ENCODE results near the gene IL16. TPM values are rescaled to one million over a fixed set of nuclear protein-coding genes. Genes with fewer than 3 reads are reported as not detected.

The IL16 gene
- total RNA-seq, 1 experiment from 2014 or later, result not detected

DNA sequence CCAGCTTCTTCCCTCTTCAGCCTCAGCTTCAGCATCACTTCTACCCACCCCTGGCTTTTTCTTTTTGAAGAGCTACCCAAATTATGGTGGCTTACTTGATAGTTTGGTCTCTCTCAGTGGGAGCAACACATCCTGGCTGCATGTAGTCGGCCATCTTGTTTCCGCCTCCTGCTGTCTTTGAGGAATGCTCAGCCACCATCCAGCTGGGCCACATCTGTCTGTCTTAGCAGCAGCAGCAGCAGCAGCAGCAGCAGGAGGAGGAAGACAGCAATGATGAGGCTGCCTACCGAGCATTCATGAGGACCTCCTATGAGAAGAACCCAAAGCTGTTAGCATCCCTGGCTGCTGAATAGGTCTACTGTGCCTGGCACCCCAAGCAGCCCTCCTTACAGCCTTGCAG, 19.7 kb downstream of the IL16 start:
- H3K4me1 Mint-ChIP-seq (ENCODE audit: low read depth, unreplicated experiment), result no peaks in the 10 kb centered on the region
- BruUV-seq (replicated peaks), result no TSS peak
- H3K36me3 Mint-ChIP-seq (ENCODE audit: insufficient read depth, unreplicated experiment), result no peaks in the 10 kb centered on the region
- TF ChIP-seq, protein P1, sequence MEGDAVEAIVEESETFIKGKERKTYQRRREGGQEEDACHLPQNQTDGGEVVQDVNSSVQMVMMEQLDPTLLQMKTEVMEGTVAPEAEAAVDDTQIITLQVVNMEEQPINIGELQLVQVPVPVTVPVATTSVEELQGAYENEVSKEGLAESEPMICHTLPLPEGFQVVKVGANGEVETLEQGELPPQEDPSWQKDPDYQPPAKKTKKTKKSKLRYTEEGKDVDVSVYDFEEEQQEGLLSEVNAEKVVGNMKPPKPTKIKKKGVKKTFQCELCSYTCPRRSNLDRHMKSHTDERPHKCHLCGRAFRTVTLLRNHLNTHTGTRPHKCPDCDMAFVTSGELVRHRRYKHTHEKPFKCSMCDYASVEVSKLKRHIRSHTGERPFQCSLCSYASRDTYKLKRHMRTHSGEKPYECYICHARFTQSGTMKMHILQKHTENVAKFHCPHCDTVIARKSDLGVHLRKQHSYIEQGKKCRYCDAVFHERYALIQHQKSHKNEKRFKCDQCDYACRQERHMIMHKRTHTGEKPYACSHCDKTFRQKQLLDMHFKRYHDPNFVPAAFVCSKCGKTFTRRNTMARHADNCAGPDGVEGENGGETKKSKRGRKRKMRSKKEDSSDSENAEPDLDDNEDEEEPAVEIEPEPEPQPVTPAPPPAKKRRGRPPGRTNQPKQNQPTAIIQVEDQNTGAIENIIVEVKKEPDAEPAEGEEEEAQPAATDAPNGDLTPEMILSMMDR (IDR thresholded peaks at IDR 0.05; ENCODE audit: unreplicated experiment), result no peak
- DNase-seq, result no peak
- H3K9me3 Mint-ChIP-seq (ENCODE audit: low read depth, unreplicated experiment), result no peaks in the 10 kb centered on the region
- intact Hi-C loops (cut with micrococcal nuclease; ENCODE audit: unreplicated experiment), result no loop called here
- no peak overlapping the region for H3K4me3 Mint-ChIP-seq (ENCODE audit: low read depth, unreplicated experiment)
- CTCF ChIA-PET, result no interaction called here
- peaks cover 42% of the 10 kb centered on the region for H3K27me3 Mint-ChIP-seq (ENCODE audit: unreplicated experiment)
- no peak overlapping the region for H3K27ac Mint-ChIP-seq (ENCODE audit: unreplicated experiment)

DNA sequence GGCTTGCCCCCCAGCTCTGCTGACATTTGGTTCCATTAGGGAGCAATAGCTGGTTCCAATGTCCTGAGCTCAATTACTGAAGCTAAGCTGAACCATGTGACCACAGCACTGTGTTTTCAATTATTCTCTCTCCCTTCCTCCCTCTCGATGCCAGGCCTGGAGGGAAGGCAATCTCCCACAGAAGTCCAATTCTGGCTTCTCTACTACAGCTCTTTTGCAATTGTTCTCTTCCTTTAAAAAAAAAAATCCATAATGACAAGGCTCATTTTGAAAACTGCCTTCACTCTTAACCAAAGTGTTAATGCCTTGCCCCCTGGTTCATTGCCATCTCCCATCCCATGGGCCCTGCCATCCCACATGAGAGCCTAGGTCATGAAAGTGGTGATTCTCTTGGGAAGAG, 24.8 kb downstream of the IL16 start:
- BruUV-seq (replicated peaks), result no TSS peak
- intact Hi-C loops (cut with micrococcal nuclease; ENCODE audit: unreplicated experiment), result no loop called here
- no peak for DNase-seq
- H3K9me3 Mint-ChIP-seq (ENCODE audit: low read depth, unreplicated experiment), result no peaks in the 10 kb centered on the region
- no peaks in the 10 kb centered on the region for H3K4me1 Mint-ChIP-seq (ENCODE audit: low read depth, unreplicated experiment)
- H3K36me3 Mint-ChIP-seq (ENCODE audit: insufficient read depth, unreplicated experiment), result no peaks in the 10 kb centered on the region
- H3K27ac Mint-ChIP-seq (ENCODE audit: unreplicated experiment), result no peak overlapping the region
- H3K4me3 Mint-ChIP-seq (ENCODE audit: low read depth, unreplicated experiment), result no peak overlapping the region
- CTCF ChIA-PET, result no interaction called here
- TF ChIP-seq, protein P1 (IDR thresholded peaks at IDR 0.05; ENCODE audit: unreplicated experiment), result no peak
- peaks cover 60% of the 10 kb centered on the region for H3K27me3 Mint-ChIP-seq (ENCODE audit: unreplicated experiment)

GRCh38 chr15:81222007-81222406, 25.3 kb downstream of the IL16 start:
- intact Hi-C loops (cut with micrococcal nuclease; ENCODE audit: unreplicated experiment), result no loop called here
- no TSS peak for BruUV-seq (replicated peaks)
- CTCF ChIA-PET, result no interaction called here
- Mint-ChIP-seq H3K36me3 (ENCODE audit: insufficient read depth, unreplicated experiment) (no peaks in the 10 kb centered on the region), H3K27me3 (ENCODE audit: unreplicated experiment) (peaks cover 64% of the 10 kb centered on the region), H3K4me3 (ENCODE audit: low read depth, unreplicated experiment) (no peak overlapping the region), H3K4me1 (ENCODE audit: low read depth, unreplicated experiment) (no peaks in the 10 kb centered on the region), H3K27ac (ENCODE audit: unreplicated experiment) (no peak overlapping the region), H3K9me3 (ENCODE audit: low read depth, unreplicated experiment) (no peaks in the 10 kb centered on the region)
- DNase-seq, result no peak
- TF ChIP-seq, protein P1 (IDR thresholded peaks at IDR 0.05; ENCODE audit: unreplicated experiment), result no peak

DNA sequence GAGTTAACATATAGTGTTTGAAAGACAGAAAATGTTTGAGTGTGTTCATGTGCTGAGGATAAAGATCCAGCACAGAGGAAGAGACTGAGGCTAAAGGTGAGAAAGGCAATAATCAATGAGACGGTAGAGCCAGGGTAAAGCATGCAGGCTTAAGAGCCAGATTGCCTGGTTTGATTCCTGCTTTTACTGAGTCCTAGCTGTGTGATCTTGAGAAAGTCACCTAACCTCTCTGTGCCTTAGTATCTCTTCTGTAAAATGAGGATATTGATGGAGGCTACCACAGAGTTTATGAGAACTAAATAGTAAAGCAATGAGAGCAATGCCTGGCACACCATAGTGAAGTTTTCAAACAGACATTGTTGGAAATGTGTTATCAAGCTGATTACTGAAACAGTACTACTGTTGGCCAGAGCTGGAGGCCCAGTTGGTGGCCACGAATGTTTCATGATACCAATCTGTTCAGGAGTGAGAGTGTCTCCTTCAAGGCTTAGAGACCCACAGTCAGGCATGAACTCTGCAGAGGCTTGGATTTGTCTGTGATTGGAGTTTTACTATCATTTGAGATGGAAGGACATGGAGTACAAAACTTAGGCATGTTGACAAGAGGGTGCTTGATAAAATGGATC, 26.8 kb downstream of the IL16 start:
- BruUV-seq (replicated peaks), result no TSS peak
- no peak for DNase-seq
- H3K4me1 Mint-ChIP-seq (ENCODE audit: low read depth, unreplicated experiment), result no peaks in the 10 kb centered on the region
- H3K4me3 Mint-ChIP-seq (ENCODE audit: low read depth, unreplicated experiment), result no peak overlapping the region
- H3K27me3 Mint-ChIP-seq (ENCODE audit: unreplicated experiment), result peaks cover 79% of the 10 kb centered on the region
- CTCF ChIA-PET, result no interaction called here
- intact Hi-C loops (cut with micrococcal nuclease; ENCODE audit: unreplicated experiment), result no loop called here
- H3K36me3 Mint-ChIP-seq (ENCODE audit: insufficient read depth, unreplicated experiment), result no peaks in the 10 kb centered on the region
- no peaks in the 10 kb centered on the region for H3K9me3 Mint-ChIP-seq (ENCODE audit: low read depth, unreplicated experiment)
- TF ChIP-seq, protein P1 (IDR thresholded peaks at IDR 0.05; ENCODE audit: unreplicated experiment), result no peak
- H3K27ac Mint-ChIP-seq (ENCODE audit: unreplicated experiment), result no peak overlapping the region
